WTC11 (cell line): ENCODE results near the gene SEZ6L.

ENCODE experiments used
- CTCF ChIP-seq: fragments of 200-600 bp; IDR thresholded peaks from 2 replicates; pipeline ENCODE4 v1.8.0; 2022; ENCODE audit warnings: antibody characterized with exemption
- TF ChIP-seq, protein P1 (sequence below): fragments of 250-450 bp; sonication (Bioruptor Pico); IDR thresholded peaks from 2 replicates; pipeline ENCODE4 v1.9.0; 2021; ENCODE audit warnings: mild to moderate bottlenecking

DNA sequence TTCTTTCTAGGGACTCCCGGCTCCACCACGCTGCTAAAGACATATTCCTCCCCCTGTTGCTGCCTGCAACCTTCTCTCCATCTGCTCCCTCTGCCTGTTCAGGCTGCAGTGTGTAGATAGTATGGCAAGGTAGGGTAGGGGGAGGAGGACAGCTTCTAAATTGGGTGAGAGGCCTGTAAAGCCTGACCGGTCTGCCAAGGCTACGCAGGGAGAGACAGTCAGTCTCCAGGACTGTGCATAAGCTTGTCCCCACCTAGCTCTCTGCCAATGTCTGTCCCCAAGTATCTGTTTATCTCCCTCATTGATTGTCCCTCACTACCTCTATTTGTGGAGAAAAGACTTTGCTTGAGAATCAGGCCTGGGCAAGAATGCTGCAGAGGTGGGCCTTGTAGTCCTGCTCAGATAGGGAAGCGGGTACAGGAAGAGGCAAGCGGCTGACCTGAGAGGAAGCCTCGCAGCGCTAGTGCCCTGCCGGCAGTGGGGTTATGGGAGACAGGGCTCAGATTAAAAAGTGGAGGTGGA, 871 bp upstream of the SEZ6L start:
- TF ChIP-seq CTCF, result no peak
- TF ChIP-seq, protein P1, sequence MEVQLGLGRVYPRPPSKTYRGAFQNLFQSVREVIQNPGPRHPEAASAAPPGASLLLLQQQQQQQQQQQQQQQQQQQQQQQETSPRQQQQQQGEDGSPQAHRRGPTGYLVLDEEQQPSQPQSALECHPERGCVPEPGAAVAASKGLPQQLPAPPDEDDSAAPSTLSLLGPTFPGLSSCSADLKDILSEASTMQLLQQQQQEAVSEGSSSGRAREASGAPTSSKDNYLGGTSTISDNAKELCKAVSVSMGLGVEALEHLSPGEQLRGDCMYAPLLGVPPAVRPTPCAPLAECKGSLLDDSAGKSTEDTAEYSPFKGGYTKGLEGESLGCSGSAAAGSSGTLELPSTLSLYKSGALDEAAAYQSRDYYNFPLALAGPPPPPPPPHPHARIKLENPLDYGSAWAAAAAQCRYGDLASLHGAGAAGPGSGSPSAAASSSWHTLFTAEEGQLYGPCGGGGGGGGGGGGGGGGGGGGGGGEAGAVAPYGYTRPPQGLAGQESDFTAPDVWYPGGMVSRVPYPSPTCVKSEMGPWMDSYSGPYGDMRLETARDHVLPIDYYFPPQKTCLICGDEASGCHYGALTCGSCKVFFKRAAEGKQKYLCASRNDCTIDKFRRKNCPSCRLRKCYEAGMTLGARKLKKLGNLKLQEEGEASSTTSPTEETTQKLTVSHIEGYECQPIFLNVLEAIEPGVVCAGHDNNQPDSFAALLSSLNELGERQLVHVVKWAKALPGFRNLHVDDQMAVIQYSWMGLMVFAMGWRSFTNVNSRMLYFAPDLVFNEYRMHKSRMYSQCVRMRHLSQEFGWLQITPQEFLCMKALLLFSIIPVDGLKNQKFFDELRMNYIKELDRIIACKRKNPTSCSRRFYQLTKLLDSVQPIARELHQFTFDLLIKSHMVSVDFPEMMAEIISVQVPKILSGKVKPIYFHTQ (CRISPR knock-in tag), result no peak
